Heart right ventricle (tissue), 16 donors: Measurements from ENCODE around the gene SRGAP1. TPM values are rescaled to one million over a fixed set of nuclear protein-coding genes. Genes with fewer than 3 reads are reported as not detected.

Source experiments
- ATAC-seq, 8 donors: fragments of 200-7000 bp; cut with Tn5 transposase; one replicate each; pipeline ENCODE4 v1.9.1; 2020; ENCODE audit warnings: mild to moderate bottlenecking in 8 of 8, moderate library complexity in 8 of 8, moderate number of reproducible peaks in 1 of 8
- DNase-seq, 2 donors: peaks; one replicate each; pipeline ENCODE4 v3.0.0-alpha.2; 2020
- H3K27ac ChIP-seq, 10 donors: fragments of 200-600 bp; sonication (generic) in 2 of 10; one replicate each; pipeline versions ENCODE4 v1.5.0 to v1.8.0; 2020 to 2022; ENCODE audit warnings: mild to moderate bottlenecking in 3 of 10
- H3K27me3 ChIP-seq, 7 donors: fragments of 200-600 bp; one replicate each; pipeline ENCODE4 v1.8.0; 2021 to 2022; ENCODE audit warnings: mild to moderate bottlenecking in 2 of 7
- H3K36me3 ChIP-seq, 9 donors: fragments of 200-600 bp; sonication (generic) in 1 of 9; one replicate each; pipeline versions ENCODE4 v1.5.0 to v1.8.0; 2020 to 2022; ENCODE audit warnings: mild to moderate bottlenecking in 2 of 9
- H3K4me1 ChIP-seq, 9 donors: fragments of 200-600 bp; sonication (generic) in 1 of 9; one replicate each; pipeline versions ENCODE4 v1.5.0 to v1.8.0; 2020 to 2022; ENCODE audit warnings: mild to moderate bottlenecking in 4 of 9
- H3K4me3 ChIP-seq, 10 donors: fragments of 200-600 bp; sonication (generic) in 2 of 10; one replicate each; pipeline versions ENCODE4 v1.5.0 to v1.8.0; 2020 to 2022; ENCODE audit warnings: mild to moderate bottlenecking in 7 of 10, moderate library complexity in 2 of 10
- H3K9me3 ChIP-seq, 11 donors: fragments of 200-600 bp in 10 of 11; sonication (generic) in 2 of 11; one replicate each; pipeline versions ENCODE4 v1.5.0 to v1.8.0; 2013 to 2022; ENCODE audit warnings: mild to moderate bottlenecking in 2 of 11, control low read depth in 1 of 11, moderate library complexity in 1 of 11
- CTCF ChIP-seq, 9 donors: fragments of 200-600 bp; sonication (generic) in 2 of 9; IDR thresholded peaks; one replicate each; pipeline versions ENCODE4 v1.5.0 to v1.8.0; 2021 to 2022; ENCODE audit warnings: antibody characterized with exemption in 9 of 9, mild to moderate bottlenecking in 5 of 9, moderate library complexity in 1 of 9
- WGBS, 2 donors: extraction: QIAGEN DNeasy Blood & Tissue Kit; methylation state at CpG; one replicate each; pipeline ENCODE4 v1.1.7; 2013; ENCODE audit warnings: inconsistent platforms in 1 of 2; 5-methylcytosine and 5-hydroxymethylcytosine counted together
- intact Hi-C, 10 donors: fragments of 100-400 bp; cut with DNase I; formaldehyde crosslinking; loops; one replicate each; pipeline versions ENCODE4 v1.11.1 to v1.14.2; 2022
- polyA plus RNA-seq, 2 donors: library from polyadenylated mRNA; stranded (reverse); fragments of 200-250 nt; gene quantifications; one replicate each; pipeline ENCODE4 v1.2.3, GENCODE V29; 2013
- total RNA-seq, 10 donors: library from RNA; stranded (reverse); fragmentation: NEBNext Ultra II Directional in 3 of 10; extraction: Animal tissue kit (Norgen Biotek cat#: 25700) in 3 of 10; gene quantifications; one replicate each; pipeline versions ENCODE4 v1.2.1 to v1.2.4, GENCODE V29; 2021 to 2023
- donor health status: Arrhythmogenic right ventricular cardiomyopathy.
- donor health status: ischemic (EF 13 %, LVEDD 7.1; RV severe dilation, severe dysfunction).
- donor health status: healthy with polysubstance abuse.
- donor health status: DM: no; HTN: yes; CAD: no.
- donor health status: DM: no; HTN: no; CAD: no.
- donor health status: ischemic (EF 25% LVEDD 6.9; RV normal size, moderate dysfunction).
- donor health status: ischemic (EF 25% LVEDD 5.7; RV mildly dilated, moderate dysfunction).
- donor health status: healthy.
- donor health status: DM: yes; HTN: yes; CAD: no.
- donor health status: Ischemic cardiomyopathy.
- donor health status: ischemic (EF 35%, LVEDD 5.7; RV mildly dilated, moderate dysfunction).
- donor health status: nonischemic (EF 11% LVEDD 7.7; RV severe dilation, severe dysfunction).
- donor health status: DM: yes; HTN: yes; CAD: no.
- donor health status: PGD.
- donor health status: ischemic (EF 29% LVEDD 5.4; RV normal size, mild dysfunction).
- donor health status: nonischemic (EF 23%, LVEDD 6.1; RV moderate dilation, normal function).

The SRGAP1 gene
- total and polyA plus RNA-seq, 12 donors, result 1.3 to 6.4 (median 3.6) TPM

DNA sequence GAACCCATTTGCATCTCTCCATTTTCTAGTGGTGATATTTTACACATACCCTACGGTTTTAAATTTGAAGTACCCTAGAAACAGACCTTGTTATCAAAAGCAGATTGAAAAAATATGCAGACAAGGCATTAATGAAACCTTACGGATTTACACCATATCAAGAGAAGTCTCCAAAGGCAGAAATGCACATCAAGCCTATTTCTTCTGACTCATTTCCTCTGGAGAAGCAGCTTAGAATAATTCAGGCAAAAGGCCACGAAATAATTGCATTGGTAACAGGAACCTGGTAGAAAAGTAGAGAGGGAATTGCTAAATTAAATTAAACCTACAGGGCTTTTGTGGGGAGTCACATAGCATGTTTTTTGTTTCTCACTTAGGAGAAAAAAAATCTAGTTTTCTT is 342.9 kb downstream of the SRGAP1 start:
- DNase-seq (no peak), ATAC-seq (no peak)
- TF ChIP-seq CTCF (IDR thresholded peaks at IDR 0.05), result no peak
- Histone ChIP-seq H3K36me3 (no peaks in the 10 kb centered on the region), H3K4me1 (peaks cover 0 to 27% (median 0%) of the 10 kb centered on the region in 9 donors), H3K9me3 (no peaks in the 10 kb centered on the region), H3K27me3 (no peaks in the 10 kb centered on the region), H3K4me3 (no peak overlapping the region), H3K27ac (peak overlapping the region in 1 of 10 donors; percentile 22)
- WGBS, 2 donors, result 69 to 73% methylated on average over 3 of the region's 3 CpGs
- intact Hi-C loops, result loop anchor here in 7 of 10 donors (10.0 kb wide), 2 partner anchors 47 to 67 kb away; no protein-coding TSS in a partner anchor

DNA sequence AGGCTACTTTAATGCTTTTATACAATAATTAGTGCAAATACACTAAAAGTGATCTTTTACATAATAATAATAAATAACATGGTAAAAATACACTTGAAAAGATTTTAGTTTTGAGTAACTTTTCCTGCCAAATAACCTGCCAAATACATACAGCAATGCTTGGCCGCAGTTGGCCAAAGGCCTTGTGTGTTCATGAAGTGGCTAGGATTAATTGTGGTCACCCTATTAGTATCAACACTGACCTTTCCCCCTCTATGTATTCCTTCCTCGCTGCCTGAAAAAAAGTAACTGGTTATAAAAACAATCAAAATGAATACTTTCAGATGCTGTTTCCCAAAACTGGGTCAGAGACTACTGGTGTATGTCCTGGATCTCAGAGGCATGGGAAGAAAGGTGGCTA is 343.3 kb downstream of the SRGAP1 start:
- Histone ChIP-seq H3K4me3 (no peak overlapping the region), H3K27me3 (no peaks in the 10 kb centered on the region), H3K4me1 (peaks cover 0 to 23% (median 0%) of the 10 kb centered on the region in 9 donors), H3K9me3 (no peaks in the 10 kb centered on the region), H3K27ac (peak overlapping the region in 1 of 10 donors; percentile 22), H3K36me3 (no peaks in the 10 kb centered on the region)
- intact Hi-C loops, result loop anchor here in 7 of 10 donors (10.0 kb wide), 2 partner anchors 47 to 67 kb away; no protein-coding TSS in a partner anchor
- DNase-seq (no peak), ATAC-seq (no peak)
- no peak for TF ChIP-seq CTCF (IDR thresholded peaks at IDR 0.05)
- WGBS, 2 donors, result 87 to 89% methylated on average over 2 of the region's 2 CpGs

- Histone ChIP-seq H3K9me3 (no peaks in the 10 kb centered on the region), H3K27ac (no peak overlapping the region), H3K36me3 (peaks cover 0 to 13% (median 0%) of the 10 kb centered on the region in 9 donors), H3K4me1 (peaks cover 0 to 23% (median 0%) of the 10 kb centered on the region in 9 donors), H3K4me3 (no peak overlapping the region), H3K27me3 (no peaks in the 10 kb centered on the region)
- 90 to 93% methylated on average over 1 of the region's 1 CpG for WGBS, 2 donors
- no peak for DNase-seq
- intact Hi-C loops, result loop anchor here in 7 of 10 donors (10.0 kb wide), 2 partner anchors 45 to 65 kb away; no protein-coding TSS in a partner anchor
- no peak for TF ChIP-seq CTCF (IDR thresholded peaks at IDR 0.05)
- no peak for ATAC-seq
These were observed 345.0 kb downstream of the SRGAP1 start for GRCh38 chr12:64189530-64189929.

DNA sequence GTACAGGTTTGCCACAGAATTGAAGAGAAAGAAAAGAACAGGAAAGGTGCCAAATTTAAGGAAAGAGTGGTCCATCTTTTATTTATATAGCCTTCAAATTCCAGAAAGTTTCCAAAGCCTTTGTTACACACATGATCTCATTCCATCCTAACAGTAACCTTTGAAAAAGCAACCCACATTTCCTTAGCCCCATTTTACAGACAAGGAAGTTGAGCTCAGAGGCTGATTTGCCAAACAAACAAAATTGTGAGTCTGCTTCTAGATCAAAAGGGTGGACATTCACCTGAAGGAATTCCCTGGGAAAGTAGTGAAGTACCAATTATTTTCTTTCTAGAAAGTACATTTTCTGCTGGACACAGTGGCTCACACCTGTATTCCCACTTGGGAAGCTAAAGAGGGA is 345.6 kb downstream of the SRGAP1 start:
- DNase-seq (no peak), ATAC-seq (no peak)
- H3K27ac ChIP-seq, result no peak overlapping the region
- H3K27me3 ChIP-seq, result no peaks in the 10 kb centered on the region
- H3K4me1 ChIP-seq, result peaks cover 0 to 26% (median 0%) of the 10 kb centered on the region in 9 donors
- H3K36me3 ChIP-seq, result peaks cover 0 to 13% (median 0%) of the 10 kb centered on the region in 9 donors
- no peaks in the 10 kb centered on the region for H3K9me3 ChIP-seq
- TF ChIP-seq CTCF (IDR thresholded peaks at IDR 0.05), result no peak
- H3K4me3 ChIP-seq, result no peak overlapping the region
- intact Hi-C loops, result no loop called here
